Activated naive CD4-positive, alpha-beta T cell treated with anti-CD3 and anti-CD28 coated beads, Interleukin-2, amount 10 ng/mL, durations not matched to agents 7 days and 5 days (primary cell): ENCODE results near the gene PRR15L.

Experiments used
- CTCF ChIA-PET: fragments of 350-600 bp; sonication (Branson Sonifier 250); formaldehyde crosslinking; loops from one replicate; lab custom pipeline; 2021; ENCODE audit warnings: antibody characterized with exemption; lab: Charles Lee
- DNase-seq: peaks from one replicate; pipeline ENCODE4 v3.0.0-alpha.2; 2020
- H3K27ac Mint-ChIP-seq: one replicate; pipeline ENCODE4 v1.8.0; 2021; ENCODE audit warnings: mild to moderate bottlenecking, moderate library complexity, mixed read lengths
- H3K27me3 Mint-ChIP-seq: one replicate; pipeline ENCODE4 v1.8.0; 2021; ENCODE audit warnings: mild to moderate bottlenecking, mixed read lengths
- H3K36me3 Mint-ChIP-seq: one replicate; pipeline ENCODE4 v1.8.0; 2021; ENCODE audit warnings: mixed read lengths
- H3K4me1 Mint-ChIP-seq: one replicate; pipeline ENCODE4 v1.8.0; 2021; ENCODE audit warnings: mixed read lengths
- H3K4me3 Mint-ChIP-seq: one replicate; pipeline ENCODE4 v1.8.0; 2021; ENCODE audit warnings: mild to moderate bottlenecking, moderate library complexity, mixed read lengths
- H3K9me3 Mint-ChIP-seq: one replicate; pipeline ENCODE4 v1.8.0; 2021; ENCODE audit warnings: mixed read lengths

The PRR15L gene

DNA sequence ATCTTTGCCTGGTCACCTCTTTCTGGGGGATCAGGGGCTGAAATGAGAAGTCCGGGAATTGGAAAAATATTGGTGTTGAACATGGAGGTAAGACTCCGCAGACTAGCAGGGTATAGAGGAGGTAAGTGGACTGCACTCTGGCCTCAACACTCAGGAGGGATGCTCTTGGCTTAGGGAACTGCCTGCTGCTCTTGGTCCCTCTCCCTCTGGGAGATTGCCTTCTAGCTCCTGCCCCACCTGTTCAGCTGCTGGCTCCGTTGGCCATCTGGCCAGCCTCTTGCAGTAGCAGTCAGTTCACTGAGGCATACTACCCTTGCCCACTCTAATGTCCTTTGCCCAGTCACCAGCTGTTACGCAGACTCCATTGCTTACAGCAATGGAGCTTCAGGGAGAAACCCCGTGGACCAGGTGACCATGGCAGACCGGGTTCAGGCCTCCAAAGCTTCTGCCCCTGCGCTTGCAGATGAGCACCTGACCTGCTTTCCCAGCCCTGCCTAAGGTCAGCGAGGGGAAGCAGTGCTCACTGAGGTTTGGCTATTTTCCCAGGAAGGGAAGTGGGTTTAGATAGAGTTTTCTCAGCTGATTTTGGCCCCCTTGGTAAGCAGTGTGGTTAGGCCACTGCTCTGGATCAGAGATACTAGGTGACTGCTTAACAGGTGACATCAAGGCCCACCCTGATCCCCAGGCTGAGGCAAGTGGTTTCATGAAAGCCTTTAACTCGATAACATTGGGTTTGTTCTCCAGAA lies 25.1 kb upstream of the PRR15L start:
- Mint-ChIP-seq H3K4me1 (peaks cover 6% of the 10 kb centered on the region), H3K9me3 (no peaks in the 10 kb centered on the region), H3K36me3 (peaks cover 38% of the 10 kb centered on the region), H3K27ac (peak overlapping the region; percentile 65), H3K4me3 (no peak overlapping the region), H3K27me3 (no peaks in the 10 kb centered on the region)
- CTCF ChIA-PET: interaction anchor here (0.6 to 5.9 kb wide), 6 partner anchors 12 to 760 kb away, joined by 3 to 110 read pairs (median 4); partner anchors contain the start of gene CDK5RAP3
- no peak for DNase-seq

DNA sequence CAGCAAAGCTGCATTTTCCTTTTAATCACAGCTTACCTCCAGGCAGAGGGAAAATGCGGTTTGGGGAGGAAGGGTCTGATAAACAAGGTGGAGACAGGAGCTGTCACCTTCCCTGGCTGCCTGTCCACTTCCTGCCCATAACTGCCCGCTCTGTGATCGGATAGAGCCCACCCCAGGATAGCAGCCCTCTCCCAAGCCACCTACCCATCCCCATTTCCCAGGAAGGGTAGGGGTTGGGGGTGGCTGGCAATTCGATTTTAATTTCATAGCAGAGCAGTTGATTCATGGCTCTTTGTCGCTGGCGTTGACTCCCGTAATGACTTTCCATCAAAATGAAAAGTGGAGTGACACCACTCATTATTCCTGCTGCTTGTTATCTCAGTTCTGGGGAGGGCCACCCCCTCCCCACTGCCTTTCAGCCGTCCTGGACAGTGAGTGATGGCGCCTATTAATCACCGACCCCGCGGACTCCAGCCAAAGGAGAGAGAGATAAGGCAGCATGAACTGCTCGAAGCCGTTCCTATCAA lies 24.5 kb upstream of the PRR15L start:
- H3K4me3 Mint-ChIP-seq: no peak overlapping the region
- H3K9me3 Mint-ChIP-seq: no peaks in the 10 kb centered on the region
- DNase-seq: no peak
- CTCF ChIA-PET: interaction anchor here (1.3 to 5.9 kb wide), 4 partner anchors 12 to 93 kb away, joined by 3 to 110 read pairs (median 4); partner anchors contain the start of gene CDK5RAP3
- H3K27ac Mint-ChIP-seq: no peak overlapping the region
- no peaks in the 10 kb centered on the region for H3K27me3 Mint-ChIP-seq
- peaks cover 42% of the 10 kb centered on the region for H3K36me3 Mint-ChIP-seq
- H3K4me1 Mint-ChIP-seq: peaks cover 6% of the 10 kb centered on the region

DNA sequence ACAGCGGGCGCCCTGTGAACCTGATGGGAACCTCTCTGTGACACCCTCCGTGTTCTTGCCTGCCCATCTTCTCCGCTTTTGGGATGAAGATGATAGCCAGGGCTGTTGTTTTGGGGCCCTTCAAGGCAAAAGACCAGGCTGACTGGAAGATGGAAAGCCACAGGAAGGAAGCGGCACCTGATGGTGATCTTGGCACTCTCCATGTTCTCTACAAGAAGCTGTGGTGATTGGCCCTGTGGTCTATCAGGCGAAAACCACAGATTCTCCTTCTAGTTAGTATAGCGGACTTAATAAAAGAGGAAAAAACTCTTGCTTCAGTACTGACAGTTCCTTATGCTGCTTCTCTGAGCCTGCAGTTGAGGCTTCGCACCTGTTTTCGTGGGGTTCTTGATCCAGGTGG lies 23.8 kb upstream of the PRR15L start:
- CTCF ChIA-PET: interaction anchor here (1.3 to 5.9 kb wide), 3 partner anchors 11 to 33 kb away, joined by 3 to 110 read pairs (median 14); partner anchors contain the start of gene CDK5RAP3
- Mint-ChIP-seq H3K4me3 (no peak overlapping the region), H3K27ac (no peak overlapping the region)

DNA sequence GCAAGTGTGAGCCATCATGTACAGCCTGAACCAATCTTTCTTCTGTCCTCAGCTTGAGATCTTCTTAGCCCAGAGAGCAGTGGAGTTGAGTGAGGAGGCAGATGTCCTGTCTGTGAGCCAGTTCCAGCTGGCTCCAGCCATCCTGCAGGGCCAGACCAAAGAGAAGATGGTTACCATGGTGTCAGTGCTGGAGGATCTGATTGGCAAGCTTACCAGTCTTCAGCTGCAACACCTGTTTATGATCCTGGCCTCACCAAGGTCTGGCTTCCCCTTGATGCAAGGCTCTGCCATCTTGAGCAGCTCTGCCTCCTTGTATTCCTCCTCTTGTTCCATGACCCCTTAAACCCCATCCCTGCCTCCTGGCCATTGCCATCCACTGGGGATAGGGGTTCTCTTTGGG lies 22.9 kb upstream of the PRR15L start:
- H3K27me3 Mint-ChIP-seq: no peaks in the 10 kb centered on the region
- H3K27ac Mint-ChIP-seq: peak overlapping the region; percentile 42
- H3K36me3 Mint-ChIP-seq: peaks cover 50% of the 10 kb centered on the region
- CTCF ChIA-PET: interaction anchor here (3.2 to 5.9 kb wide), 2 partner anchors 10 to 34 kb away, joined by 14 to 110 read pairs; partner anchors contain the start of gene CDK5RAP3
- H3K4me1 Mint-ChIP-seq: peaks cover 6% of the 10 kb centered on the region
- DNase-seq: no peak
- H3K9me3 Mint-ChIP-seq: no peaks in the 10 kb centered on the region
- no peak overlapping the region for H3K4me3 Mint-ChIP-seq

More for the DNA sequence above, 23.8 kb upstream of the PRR15L start:
- DNase-seq: no peak
- H3K4me1 Mint-ChIP-seq: peaks cover 6% of the 10 kb centered on the region
- peaks cover 48% of the 10 kb centered on the region for H3K36me3 Mint-ChIP-seq
- H3K27me3 Mint-ChIP-seq: no peaks in the 10 kb centered on the region
- H3K9me3 Mint-ChIP-seq: no peaks in the 10 kb centered on the region

DNA sequence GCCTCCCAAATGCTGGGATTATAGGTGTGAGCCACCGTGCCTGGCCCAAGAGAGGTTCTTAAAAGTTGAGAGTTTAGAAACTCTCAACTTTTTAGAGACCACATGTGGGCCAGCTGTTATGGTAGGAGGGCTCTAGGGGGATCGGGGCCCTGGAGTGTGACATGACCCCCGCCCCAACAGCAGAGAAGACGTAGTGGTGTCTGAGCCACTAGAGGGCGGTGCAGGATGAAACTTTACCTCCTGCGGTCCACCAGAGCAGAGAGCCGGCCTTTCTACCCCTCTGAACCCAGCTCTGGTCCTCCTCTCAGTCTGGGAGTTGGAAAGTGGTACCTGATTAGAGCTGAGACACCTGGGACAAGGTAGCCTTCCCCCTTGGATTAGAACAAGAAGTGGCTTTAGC lies 20.6 kb upstream of the PRR15L start:
- DNase-seq: peak; percentile 69
- Mint-ChIP-seq H3K4me3 (no peak overlapping the region), H3K9me3 (no peaks in the 10 kb centered on the region), H3K27me3 (no peaks in the 10 kb centered on the region), H3K4me1 (peaks cover 9% of the 10 kb centered on the region), H3K27ac (no peak overlapping the region), H3K36me3 (peaks cover 54% of the 10 kb centered on the region)
- CTCF ChIA-PET: interaction anchor here (0.8 to 5.9 kb wide), 16 partner anchors 8 to 137 kb away, joined by 3 to 110 read pairs (median 6); partner anchors contain the start of genes CDK5RAP3, PNPO and SCRN2

DNA sequence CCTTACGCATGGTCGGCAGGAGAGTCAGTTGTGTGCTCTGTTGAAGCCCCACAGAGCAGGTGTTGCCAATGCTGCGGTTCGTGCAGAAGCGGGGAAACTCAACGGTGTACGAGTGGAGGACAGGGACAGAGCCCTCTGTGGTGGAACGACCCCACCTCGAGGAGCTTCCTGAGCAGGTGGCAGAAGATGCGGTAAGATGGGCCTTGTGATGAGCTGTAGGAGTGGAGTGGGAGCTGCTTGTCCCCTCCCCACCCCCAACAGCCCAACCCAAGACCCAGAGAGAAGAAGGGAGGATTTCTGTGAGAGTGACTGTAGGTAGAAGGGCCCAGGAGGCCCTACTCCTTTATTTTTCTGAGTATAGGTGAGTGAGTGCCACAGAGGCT lies 18.1 kb upstream of the PRR15L start:
- H3K4me3 Mint-ChIP-seq: no peak overlapping the region
- H3K36me3 Mint-ChIP-seq: peaks cover 50% of the 10 kb centered on the region
- H3K27me3 Mint-ChIP-seq: no peaks in the 10 kb centered on the region
- CTCF ChIA-PET: interaction anchor here (0.6 to 2.0 kb wide), 7 partner anchors 27 to 137 kb away, joined by 3 to 7 read pairs (median 5); partner anchors contain the start of gene SCRN2
- H3K9me3 Mint-ChIP-seq: no peaks in the 10 kb centered on the region
- peak overlapping the region; percentile 71 for H3K27ac Mint-ChIP-seq
- H3K4me1 Mint-ChIP-seq: peaks cover 21% of the 10 kb centered on the region
- no peak for DNase-seq

DNA sequence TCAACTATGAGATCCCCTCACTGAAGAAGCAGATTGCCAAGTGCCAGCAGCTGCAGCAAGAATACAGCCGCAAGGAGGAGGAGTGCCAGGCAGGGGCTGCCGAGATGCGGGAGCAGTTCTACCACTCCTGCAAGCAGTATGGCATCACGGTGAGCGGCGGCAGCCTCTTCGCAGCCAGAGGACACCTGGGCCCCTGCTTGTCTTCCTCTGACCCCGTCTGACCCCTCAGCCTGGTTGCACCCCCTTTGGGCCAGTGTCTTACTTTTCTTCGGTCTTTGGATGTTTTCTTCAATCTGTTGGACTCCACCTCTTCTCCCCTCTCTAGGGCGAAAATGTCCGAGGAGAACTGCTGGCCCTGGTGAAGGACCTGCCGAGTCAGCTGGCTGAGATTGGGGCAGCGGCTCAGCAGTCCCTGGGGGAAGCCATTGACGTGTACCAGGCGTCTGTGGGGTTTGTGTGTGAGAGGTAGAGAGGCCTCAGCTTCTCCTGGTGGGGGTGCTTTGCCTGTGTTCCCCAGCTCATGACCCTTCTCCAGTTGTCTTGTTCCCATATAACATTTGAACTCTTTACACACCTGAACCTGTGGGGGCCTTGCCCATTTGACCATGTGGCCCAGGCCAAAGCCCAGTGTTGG lies 17.6 kb upstream of the PRR15L start:
- H3K9me3 Mint-ChIP-seq: no peaks in the 10 kb centered on the region
- H3K27me3 Mint-ChIP-seq: no peaks in the 10 kb centered on the region
- CTCF ChIA-PET: interaction anchor here (0.6 to 2.0 kb wide), 4 partner anchors 27 to 137 kb away, joined by 3 to 7 read pairs (median 4); partner anchors contain the start of gene SCRN2
- H3K36me3 Mint-ChIP-seq: peaks cover 46% of the 10 kb centered on the region
- H3K4me3 Mint-ChIP-seq: no peak overlapping the region
- no peak for DNase-seq
- peaks cover 23% of the 10 kb centered on the region for H3K4me1 Mint-ChIP-seq
- peak overlapping the region; percentile 71 for H3K27ac Mint-ChIP-seq

DNA sequence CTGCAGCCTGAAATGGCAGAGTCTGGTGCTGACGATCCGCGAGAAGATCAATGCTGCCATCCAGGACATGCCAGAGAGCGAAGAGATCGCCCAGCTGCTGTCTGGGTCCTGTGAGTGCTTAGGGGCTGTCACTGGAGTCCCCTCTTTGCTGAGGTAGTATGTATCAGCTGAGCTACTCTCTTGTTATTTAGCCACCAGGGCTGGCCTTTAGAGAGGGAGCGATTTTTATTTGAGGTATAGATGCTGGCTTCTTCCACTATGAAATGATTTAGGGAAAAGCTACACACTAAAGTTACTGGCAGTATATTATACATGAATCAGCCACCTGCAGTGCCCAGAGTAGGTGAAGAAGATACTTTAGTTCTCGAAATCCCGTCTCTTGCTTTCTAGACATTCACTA lies 15.9 kb upstream of the PRR15L start:
- no peak for DNase-seq
- CTCF ChIA-PET: interaction anchor here (1.1 to 10.5 kb wide), 3 partner anchors 12 to 44 kb away, joined by 4 to 151 read pairs (median 10); no protein-coding TSS in a partner anchor
- H3K4me1 Mint-ChIP-seq: peaks cover 30% of the 10 kb centered on the region
- H3K4me3 Mint-ChIP-seq: no peak overlapping the region
- no peak overlapping the region for H3K27ac Mint-ChIP-seq
- no peaks in the 10 kb centered on the region for H3K9me3 Mint-ChIP-seq
- H3K27me3 Mint-ChIP-seq: peaks cover 3% of the 10 kb centered on the region
- H3K36me3 Mint-ChIP-seq: peaks cover 31% of the 10 kb centered on the region

DNA sequence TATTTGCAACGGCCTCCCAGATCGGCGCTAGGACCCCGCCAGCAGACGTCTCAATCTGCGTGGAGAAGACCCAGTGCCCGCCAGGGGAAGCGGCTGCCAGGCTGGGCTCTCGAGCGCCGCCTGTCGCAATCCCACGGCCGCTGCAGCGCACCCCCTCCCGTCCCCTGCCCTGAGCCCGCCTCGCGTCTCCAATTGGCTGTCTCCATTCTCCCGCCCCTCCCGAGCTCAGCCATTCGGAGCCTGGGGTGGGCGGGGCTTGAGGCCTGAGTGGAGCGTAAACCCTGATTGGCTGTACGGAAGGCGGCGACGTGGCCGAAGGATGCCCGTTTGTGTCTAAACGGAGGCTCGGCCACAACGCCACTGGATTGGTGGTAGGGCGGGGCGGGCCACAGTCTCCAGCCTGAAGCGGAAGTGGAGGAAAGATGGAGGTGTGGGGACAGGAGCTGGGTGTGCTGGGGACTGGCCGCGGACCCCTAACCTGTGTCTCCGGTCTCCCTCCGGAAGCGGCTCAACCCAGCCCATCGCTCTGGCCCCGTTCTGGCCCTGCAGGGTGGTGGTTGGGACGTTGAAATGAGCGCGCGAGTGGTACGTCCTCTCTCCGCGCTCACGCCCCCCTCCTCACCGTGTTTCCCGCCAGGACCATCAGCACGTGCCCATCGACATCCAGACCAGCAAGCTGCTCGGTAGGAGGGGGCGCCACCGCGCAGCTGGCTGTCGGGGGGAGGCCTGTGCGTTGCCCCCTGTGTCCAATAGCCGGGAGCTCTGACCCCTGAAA lies 13.2 kb upstream of the PRR15L start, which contains the start of gene CDK5RAP3:
Gene CDK5RAP3, plus strand, starts transcription at position 389 of the 775 bp plus-strand sequence. Its CDS starts 34 bp downstream, at position 423.
- H3K27me3 Mint-ChIP-seq: peaks cover 15% of the 10 kb centered on the region
- CTCF ChIA-PET: interaction anchor here (0.6 to 10.5 kb wide), 25 partner anchors 9 to 483 kb away, joined by 3 to 151 read pairs (median 4); partner anchors contain the start of genes NFE2L1, PNPO, PRR15L and SCRN2
- DNase-seq: peak; percentile 100
- H3K27ac Mint-ChIP-seq: peak within 1 kb of the TSS; percentile 94
- no peaks in the 10 kb centered on the region for H3K9me3 Mint-ChIP-seq
- H3K4me3 Mint-ChIP-seq: peak within 1 kb of the TSS; percentile 98
- peaks cover 30% of the 10 kb centered on the region for H3K4me1 Mint-ChIP-seq
- H3K36me3 Mint-ChIP-seq: peaks cover 18% of the 10 kb centered on the region

DNA sequence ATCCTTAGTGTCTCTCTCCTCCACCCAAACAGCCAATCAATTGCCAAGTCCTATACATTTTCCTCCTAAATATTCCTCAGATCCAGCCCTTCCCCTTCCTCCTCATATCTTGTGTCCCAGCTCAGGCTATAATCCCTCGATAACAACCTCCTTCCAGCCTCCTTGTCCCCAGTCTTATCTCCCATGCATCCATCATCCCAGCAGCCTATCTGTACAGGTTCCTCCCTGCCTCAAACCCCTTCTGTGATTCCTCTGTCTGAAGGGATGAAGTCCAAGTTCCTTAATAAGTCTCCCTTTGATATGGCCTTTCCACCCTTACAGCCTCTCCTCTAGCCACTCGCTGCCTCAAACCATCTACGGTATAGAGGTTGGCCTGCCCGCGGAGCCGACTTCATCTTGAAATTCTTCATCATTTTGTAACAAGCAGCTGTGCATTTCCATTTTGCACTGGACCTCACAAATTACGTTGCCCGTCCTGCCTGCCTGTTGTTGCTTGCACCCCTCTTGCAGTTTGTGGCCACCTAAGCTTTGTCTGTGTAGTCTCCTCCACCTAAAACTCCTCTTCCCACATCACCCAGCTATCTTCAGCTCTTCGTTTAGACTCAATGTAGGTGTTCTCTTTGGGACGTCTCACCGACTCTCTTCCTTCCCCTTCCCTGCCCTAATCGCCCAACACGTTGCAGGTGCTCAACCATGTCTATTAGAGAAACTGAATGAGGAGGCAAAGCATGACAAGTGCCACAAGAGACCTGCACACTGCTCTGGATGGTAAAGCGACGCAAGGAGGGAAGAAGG lies 12.4 kb upstream of the PRR15L start:
- Mint-ChIP-seq H3K9me3 (no peaks in the 10 kb centered on the region), H3K27ac (peak overlapping the region; percentile 43)
- CTCF ChIA-PET: interaction anchor here (1.0 to 10.5 kb wide), 21 partner anchors 9 to 135 kb away, joined by 3 to 151 read pairs (median 5); partner anchors contain the start of genes NFE2L1, PNPO, PRR15L and SCRN2

DNA sequence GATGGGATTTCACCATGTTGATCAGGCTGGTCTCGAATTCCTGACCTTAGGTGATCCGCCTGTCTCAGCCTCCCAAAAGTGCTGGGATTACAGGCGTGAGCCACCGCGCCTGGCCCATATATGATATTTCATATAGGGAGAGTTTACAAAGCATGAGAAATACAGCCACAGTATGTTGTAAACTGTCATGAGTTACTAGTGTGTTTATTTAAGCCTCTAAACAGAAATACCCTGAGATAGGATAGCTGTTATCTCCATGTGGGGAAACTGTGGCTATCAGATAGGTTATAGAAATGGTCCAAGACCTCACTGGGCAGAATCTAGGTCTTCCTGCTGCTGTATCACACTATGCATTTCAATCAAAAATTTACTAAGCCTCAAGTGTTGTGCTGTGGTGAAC lies 11.2 kb upstream of the PRR15L start:
- no peak for DNase-seq
- peaks cover 30% of the 10 kb centered on the region for H3K4me1 Mint-ChIP-seq
- no peaks in the 10 kb centered on the region for H3K9me3 Mint-ChIP-seq
- H3K27ac Mint-ChIP-seq: no peak overlapping the region
- H3K36me3 Mint-ChIP-seq: peaks cover 3% of the 10 kb centered on the region
- CTCF ChIA-PET: interaction anchor here (3.2 to 10.5 kb wide), 2 partner anchors 18 to 27 kb away, joined by 23 to 151 read pairs; partner anchors contain the start of gene PNPO
- no peak overlapping the region for H3K4me3 Mint-ChIP-seq
- peaks cover 22% of the 10 kb centered on the region for H3K27me3 Mint-ChIP-seq

More for the DNA sequence above, 12.4 kb upstream of the PRR15L start:
- DNase-seq: no peak
- peaks cover 30% of the 10 kb centered on the region for H3K4me1 Mint-ChIP-seq
- H3K27me3 Mint-ChIP-seq: peaks cover 18% of the 10 kb centered on the region
- H3K4me3 Mint-ChIP-seq: peak overlapping the region; percentile 98
- H3K36me3 Mint-ChIP-seq: peaks cover 12% of the 10 kb centered on the region

DNA sequence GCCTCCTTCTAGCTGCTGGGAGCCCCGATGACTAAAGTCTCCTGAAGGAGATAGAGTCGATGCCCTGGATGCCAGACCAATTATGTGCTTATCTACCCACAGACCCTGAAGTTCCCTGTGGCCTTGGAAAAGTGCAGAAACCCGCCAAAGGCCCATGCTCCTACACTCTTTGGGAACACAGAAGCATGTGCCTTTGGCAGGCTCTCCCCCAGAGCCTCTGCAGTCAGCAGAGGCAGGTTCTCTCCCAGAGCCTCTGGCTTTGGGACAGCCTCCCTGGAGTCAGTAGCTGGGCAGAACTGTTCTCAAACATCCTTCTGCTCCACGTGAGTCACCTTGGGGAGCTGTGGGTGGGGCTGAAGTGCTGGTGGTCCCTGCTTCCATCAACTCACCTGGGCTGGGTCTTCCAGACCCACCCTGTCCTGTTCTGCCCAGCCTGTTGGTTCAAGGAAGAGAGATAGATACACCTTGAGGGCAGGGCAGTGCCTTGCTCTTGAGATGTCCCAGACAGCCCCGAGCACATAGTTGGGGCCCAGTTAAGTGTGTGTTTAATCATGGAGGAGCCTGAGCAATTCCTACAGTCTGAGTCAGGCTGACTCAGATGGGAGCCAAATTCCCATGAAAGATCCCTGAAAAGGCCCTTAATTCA lies 10.0 kb upstream of the PRR15L start:
- H3K36me3 Mint-ChIP-seq: peaks cover 2% of the 10 kb centered on the region
- no peak overlapping the region for H3K27ac Mint-ChIP-seq
- H3K27me3 Mint-ChIP-seq: peaks cover 22% of the 10 kb centered on the region
- CTCF ChIA-PET: interaction anchor here (1.4 to 10.5 kb wide), 2 partner anchors 11 to 17 kb away, joined by 5 to 151 read pairs; no protein-coding TSS in a partner anchor
- H3K4me3 Mint-ChIP-seq: no peak overlapping the region
- no peaks in the 10 kb centered on the region for H3K9me3 Mint-ChIP-seq
- no peak for DNase-seq
- peaks cover 23% of the 10 kb centered on the region for H3K4me1 Mint-ChIP-seq
